Measurements from ENCODE around the gene CDH4. TPM values are rescaled to one million over a fixed set of nuclear protein-coding genes. Genes with fewer than 3 reads are reported as not detected.

The CDH4 gene
- total RNA-seq, 2 donors from 2014 or later: 0.05 to 2.2 TPM

DNA sequence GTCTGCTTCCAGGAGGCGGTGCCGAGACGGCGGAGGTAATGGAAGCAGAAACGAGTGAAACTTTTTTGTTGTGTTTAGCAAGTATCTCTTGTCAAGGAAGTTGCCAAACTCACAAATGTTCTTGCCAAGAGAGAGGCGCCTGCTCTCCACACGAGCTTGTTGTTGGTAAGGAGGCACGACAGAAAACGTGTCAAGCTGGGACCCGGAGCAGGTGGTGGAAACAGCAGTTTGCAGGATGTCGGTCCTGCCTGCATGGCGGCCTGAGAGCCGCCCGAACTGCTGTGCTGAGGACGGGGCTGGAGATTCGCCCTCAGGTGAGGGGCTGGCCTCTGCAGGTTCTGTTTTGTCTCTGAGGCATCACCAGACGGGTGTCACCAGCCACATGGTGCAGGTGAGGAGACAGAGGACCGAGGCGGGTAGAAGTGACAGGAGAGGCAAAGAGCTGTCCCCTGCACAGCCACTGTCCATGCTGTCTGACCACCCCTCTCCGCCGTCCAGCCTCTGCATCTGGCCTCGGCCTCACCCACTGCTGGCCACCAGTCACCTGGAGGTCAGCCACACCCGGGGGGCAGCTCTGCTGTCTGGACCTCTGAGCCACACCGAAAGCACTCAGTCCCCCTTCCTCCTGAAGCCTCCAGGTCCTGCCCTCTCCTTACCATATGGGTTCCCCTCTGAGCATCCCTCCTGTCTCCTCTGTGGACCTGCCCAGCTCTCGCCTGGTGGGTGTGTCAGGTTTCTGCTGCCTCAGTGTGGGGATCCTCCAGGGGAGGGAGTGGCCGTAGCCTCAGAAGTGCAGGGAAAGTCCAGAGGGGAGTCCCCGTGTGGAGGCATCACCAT is 552.1 kb downstream of the CDH4 start:
- 29% methylated on average over 27 of the region's 27 CpGs for WGBS
- H3K4me1 ChIP-seq (replicated peaks): no peaks in the 10 kb centered on the region
- no peaks in the 10 kb centered on the region for H3K9me3 ChIP-seq
- DNase-seq (ENCODE audit: low spot score): no peak
- H3K27ac ChIP-seq: peak overlapping the region in 1 of 2 donors; percentile 11
- no peaks in the 10 kb centered on the region for H3K27me3 ChIP-seq (replicated peaks; ENCODE audit: insufficient read depth)
- peak overlapping the region; percentile 3 to 15 for H3K4me3 ChIP-seq
- TF ChIP-seq POLR2A (IDR thresholded peaks at IDR 0.05): no peak
- TF ChIP-seq POLR2AphosphoS5 (IDR thresholded peaks at IDR 0.05): no peak
- TF ChIP-seq, protein P1, sequence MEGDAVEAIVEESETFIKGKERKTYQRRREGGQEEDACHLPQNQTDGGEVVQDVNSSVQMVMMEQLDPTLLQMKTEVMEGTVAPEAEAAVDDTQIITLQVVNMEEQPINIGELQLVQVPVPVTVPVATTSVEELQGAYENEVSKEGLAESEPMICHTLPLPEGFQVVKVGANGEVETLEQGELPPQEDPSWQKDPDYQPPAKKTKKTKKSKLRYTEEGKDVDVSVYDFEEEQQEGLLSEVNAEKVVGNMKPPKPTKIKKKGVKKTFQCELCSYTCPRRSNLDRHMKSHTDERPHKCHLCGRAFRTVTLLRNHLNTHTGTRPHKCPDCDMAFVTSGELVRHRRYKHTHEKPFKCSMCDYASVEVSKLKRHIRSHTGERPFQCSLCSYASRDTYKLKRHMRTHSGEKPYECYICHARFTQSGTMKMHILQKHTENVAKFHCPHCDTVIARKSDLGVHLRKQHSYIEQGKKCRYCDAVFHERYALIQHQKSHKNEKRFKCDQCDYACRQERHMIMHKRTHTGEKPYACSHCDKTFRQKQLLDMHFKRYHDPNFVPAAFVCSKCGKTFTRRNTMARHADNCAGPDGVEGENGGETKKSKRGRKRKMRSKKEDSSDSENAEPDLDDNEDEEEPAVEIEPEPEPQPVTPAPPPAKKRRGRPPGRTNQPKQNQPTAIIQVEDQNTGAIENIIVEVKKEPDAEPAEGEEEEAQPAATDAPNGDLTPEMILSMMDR (IDR thresholded peaks at IDR 0.05): no peak
- intact Hi-C loops (cut with DNase I): no loop called here
- H3K36me3 ChIP-seq: no peaks in the 10 kb centered on the region

GRCh38 chr20:61804752-61805295 is 552.8 kb downstream of the CDH4 start:
- intact Hi-C loops (cut with DNase I): no loop called here
- H3K4me1 ChIP-seq (replicated peaks): no peaks in the 10 kb centered on the region
- H3K36me3 ChIP-seq: no peaks in the 10 kb centered on the region
- H3K27me3 ChIP-seq (replicated peaks; ENCODE audit: insufficient read depth): no peaks in the 10 kb centered on the region
- no peak for DNase-seq (ENCODE audit: low spot score)
- no peak for TF ChIP-seq POLR2AphosphoS5 (IDR thresholded peaks at IDR 0.05)
- no peak for TF ChIP-seq POLR2A (IDR thresholded peaks at IDR 0.05)
- TF ChIP-seq, protein P1 (IDR thresholded peaks at IDR 0.05): no peak
- H3K4me3 ChIP-seq: no peak overlapping the region
- H3K27ac ChIP-seq: no peak overlapping the region
- H3K9me3 ChIP-seq: no peaks in the 10 kb centered on the region
- 71% methylated on average over 13 of the region's 13 CpGs for WGBS

DNA sequence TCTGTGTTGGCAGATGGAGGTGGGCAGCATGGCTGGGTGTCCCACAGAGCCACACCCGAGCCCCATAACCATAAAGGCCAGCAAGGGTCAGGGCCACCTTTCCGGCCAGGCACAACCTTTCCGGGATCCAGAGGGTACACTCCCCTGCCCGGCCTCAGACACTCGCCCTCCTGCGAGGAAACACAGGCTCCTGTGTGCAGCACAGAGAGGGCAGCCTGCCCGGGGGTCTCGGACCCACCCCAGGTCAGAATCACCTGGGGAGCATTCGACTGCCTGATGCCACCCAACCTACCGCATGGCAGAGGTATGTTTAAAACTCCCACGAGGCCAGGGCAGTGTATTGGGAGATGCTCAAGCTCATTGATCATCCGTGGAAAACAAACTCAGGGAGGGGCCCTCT is 553.3 kb downstream of the CDH4 start:
- intact Hi-C loops (cut with DNase I): no loop called here
- no peak for DNase-seq (ENCODE audit: low spot score)
- no peaks in the 10 kb centered on the region for H3K27me3 ChIP-seq (replicated peaks; ENCODE audit: insufficient read depth)
- no peak overlapping the region for H3K4me3 ChIP-seq
- no peaks in the 10 kb centered on the region for H3K9me3 ChIP-seq
- no peaks in the 10 kb centered on the region for H3K36me3 ChIP-seq
- TF ChIP-seq POLR2A (IDR thresholded peaks at IDR 0.05) (no peak), POLR2AphosphoS5 (IDR thresholded peaks at IDR 0.05) (no peak)
- TF ChIP-seq, protein P1 (IDR thresholded peaks at IDR 0.05): no peak
- H3K27ac ChIP-seq: no peak overlapping the region
- H3K4me1 ChIP-seq (replicated peaks): no peaks in the 10 kb centered on the region
- WGBS: 91% methylated on average over 12 of the region's 12 CpGs

DNA sequence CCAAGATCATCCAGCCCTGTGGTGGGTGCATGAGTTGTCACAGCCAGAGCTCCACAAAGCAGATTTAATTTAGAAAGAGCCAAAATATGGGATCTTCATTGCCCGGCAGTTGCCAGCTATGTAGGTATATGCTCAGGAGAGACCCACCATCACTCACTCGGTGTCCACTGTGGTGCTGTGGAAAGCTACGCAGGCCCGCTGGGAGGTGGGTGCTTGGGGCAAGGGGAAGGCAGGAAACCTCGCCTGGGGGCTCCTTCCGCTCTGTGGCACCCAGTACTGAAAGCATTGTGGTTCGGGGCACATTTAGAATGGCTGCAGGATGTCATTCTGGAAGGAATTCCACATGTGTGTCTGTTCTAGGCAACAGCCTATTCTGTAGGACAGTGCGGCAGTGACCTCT is 553.7 kb downstream of the CDH4 start:
- TF ChIP-seq, protein P1 (IDR thresholded peaks at IDR 0.05): no peak
- H3K4me3 ChIP-seq: no peak overlapping the region
- 98% methylated on average over 8 of the region's 8 CpGs for WGBS
- DNase-seq (ENCODE audit: low spot score): no peak
- H3K9me3 ChIP-seq: no peaks in the 10 kb centered on the region
- intact Hi-C loops (cut with DNase I): no loop called here
- no peak overlapping the region for H3K27ac ChIP-seq
- no peaks in the 10 kb centered on the region for H3K36me3 ChIP-seq
- no peaks in the 10 kb centered on the region for H3K4me1 ChIP-seq (replicated peaks)
- H3K27me3 ChIP-seq (replicated peaks; ENCODE audit: insufficient read depth): no peaks in the 10 kb centered on the region

DNA sequence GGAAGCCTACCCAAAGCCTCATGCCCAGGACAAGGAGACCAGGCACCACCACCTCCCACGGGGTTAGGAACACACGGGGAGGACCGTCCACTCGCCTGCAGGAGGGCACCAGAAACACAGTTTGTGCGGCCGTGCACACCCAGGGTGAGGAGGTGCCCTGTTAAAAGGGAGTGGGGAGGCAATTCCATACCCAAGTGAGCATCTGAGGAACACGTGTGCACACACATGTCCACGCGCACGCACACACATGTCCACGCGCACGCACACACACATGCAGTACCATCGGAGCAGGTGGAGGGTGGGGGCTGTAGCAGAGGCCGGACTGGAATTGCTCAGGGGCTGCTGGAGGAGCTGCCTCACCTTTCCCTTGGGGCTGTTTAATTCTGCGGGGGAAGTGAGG is 554.3 kb downstream of the CDH4 start:
- Histone ChIP-seq H3K4me1 (replicated peaks) (no peaks in the 10 kb centered on the region), H3K27ac (no peak overlapping the region), H3K9me3 (no peaks in the 10 kb centered on the region), H3K36me3 (no peaks in the 10 kb centered on the region), H3K4me3 (no peak overlapping the region), H3K27me3 (replicated peaks; ENCODE audit: insufficient read depth) (no peaks in the 10 kb centered on the region)
- WGBS: 94% methylated on average over 16 of the region's 16 CpGs
- DNase-seq (ENCODE audit: low spot score): no peak
- intact Hi-C loops (cut with DNase I): no loop called here
- TF ChIP-seq POLR2A (IDR thresholded peaks at IDR 0.05): no peak
- no peak for TF ChIP-seq POLR2AphosphoS5 (IDR thresholded peaks at IDR 0.05)
- TF ChIP-seq, protein P1 (IDR thresholded peaks at IDR 0.05): no peak

Data from prostate gland (tissue), 2 donors.